NK-92 (cell line): ENCODE measurements around the gene LY86.

Experiments
- DNase-seq: peaks from one replicate; lab custom pipeline; 2025; ENCODE audit not compliant: unreplicated experiment; lab: John Stamatoyannopoulos, UW

The LY86 gene

GRCh38 chr6:6700407-6701270, 112.1 kb downstream of the LY86 start:
- no peak for DNase-seq

DNA sequence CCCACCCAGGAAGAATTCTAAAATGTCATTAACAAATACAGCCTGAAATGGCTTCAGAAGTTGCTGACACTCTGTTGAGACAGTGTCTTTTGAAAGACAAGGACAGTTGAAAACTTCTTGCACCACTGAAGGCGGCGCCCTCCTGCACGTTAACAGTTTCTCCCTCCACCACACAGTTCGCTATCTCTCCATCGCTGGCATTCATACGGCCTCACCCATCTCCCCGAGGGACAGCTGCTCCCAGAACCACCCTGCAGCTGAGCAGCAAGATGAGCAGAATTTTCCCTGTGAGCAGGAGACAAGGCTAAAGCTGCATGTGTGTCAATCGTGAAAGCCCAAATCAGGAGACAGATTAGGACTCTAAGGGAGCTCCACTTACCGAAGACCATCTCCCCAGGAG, 113.3 kb downstream of the LY86 start:
- no peak for DNase-seq

GRCh38 chr6:6703699-6704098, 115.2 kb downstream of the LY86 start:
- DNase-seq: no peak
